HUES64 (cell line): ENCODE results near the gene SLC1A5.

Experiments
- H3K27ac ChIP-seq: 2 replicates; pipeline ENCODE4 v1.7.0; 2013; ENCODE audit warnings: low read depth, low read length, inconsistent platforms
- H3K27me3 ChIP-seq: 2 replicates; pipeline ENCODE4 v1.6.1; 2013; ENCODE audit warnings: mild to moderate bottlenecking, low read length; ENCODE audit not compliant: insufficient read depth
- H3K36me3 ChIP-seq: 2 replicates; pipeline ENCODE4 v1.6.1; 2013; ENCODE audit warnings: mild to moderate bottlenecking, low read length; ENCODE audit not compliant: insufficient read depth
- H3K4me1 ChIP-seq: 2 replicates; pipeline ENCODE4 v1.6.1; 2013; ENCODE audit warnings: mild to moderate bottlenecking, low read length, moderate library complexity; ENCODE audit not compliant: insufficient read depth
- H3K4me3 ChIP-seq: 2 replicates; pipeline ENCODE4 v1.5.1; 2013; ENCODE audit warnings: mild to moderate bottlenecking, low read length, moderate library complexity
- H3K9ac ChIP-seq: 2 replicates; pipeline ENCODE4 v1.6.1; 2013; ENCODE audit warnings: mild to moderate bottlenecking, low read depth, low read length
- H3K9me3 ChIP-seq: 2 replicates; pipeline ENCODE4 v1.6.1; 2013; ENCODE audit warnings: low read depth, low read length; ENCODE audit not compliant: insufficient read depth
- WGBS: fragments of 150-250, 120-280 bp; methylation state at CpG from one replicate; pipeline ENCODE4 v1.1.7; 2013; ENCODE audit warnings: missing lambda C conversion rate; 5-methylcytosine and 5-hydroxymethylcytosine counted together

SLC1A5 gene

DNA sequence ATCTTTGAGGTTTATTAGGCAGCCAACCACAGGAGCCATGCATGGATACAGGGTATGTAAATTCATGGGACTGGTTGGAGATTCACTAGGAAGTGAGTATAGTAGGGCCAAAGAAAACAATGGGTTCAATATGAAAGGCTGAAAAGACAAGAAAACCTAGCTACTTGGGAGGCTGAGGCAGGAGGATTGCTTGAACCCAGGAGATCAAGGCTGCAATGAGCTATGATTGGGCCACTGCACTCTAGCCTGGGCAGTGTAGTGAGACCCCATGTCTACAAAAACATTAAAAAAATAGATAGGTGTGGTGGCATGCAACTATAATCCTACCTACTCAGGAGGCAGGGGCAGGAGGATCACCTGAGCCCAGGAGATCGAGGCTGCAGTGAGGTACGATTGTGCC lies 10.3 kb upstream of the SLC1A5 start:
- no peaks in the 10 kb centered on the region for H3K4me1 ChIP-seq
- WGBS = no CpG with 5 or more reads among the region's 2 CpGs

DNA sequence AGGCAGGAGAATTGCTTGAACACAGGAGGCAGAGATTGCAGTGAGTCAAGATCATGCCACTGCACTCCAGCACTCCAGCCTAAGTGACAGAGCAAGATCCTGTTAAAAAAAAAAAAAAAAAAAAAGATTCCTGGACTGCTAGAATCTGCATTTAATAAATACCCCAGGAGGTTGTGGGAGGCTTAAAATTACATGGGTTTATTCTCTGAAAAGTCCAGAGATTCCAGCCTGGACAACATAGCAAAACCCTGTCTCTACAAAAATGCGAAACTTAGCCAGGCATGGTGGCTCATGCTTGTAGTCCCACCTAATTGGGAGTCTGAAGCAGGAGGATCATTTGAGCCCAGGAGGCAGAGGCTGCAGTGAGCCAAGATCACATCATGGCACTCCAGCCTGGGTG lies 9.5 kb upstream of the SLC1A5 start:
- H3K27ac ChIP-seq = no peak overlapping the region
- H3K9ac ChIP-seq = no peak overlapping the region
- H3K9me3 ChIP-seq = no peaks in the 10 kb centered on the region
- H3K4me3 ChIP-seq = no peak overlapping the region
- no peaks in the 10 kb centered on the region for H3K4me1 ChIP-seq
- no peaks in the 10 kb centered on the region for H3K36me3 ChIP-seq
- 88% methylated on average over 1 of the region's 1 CpG for WGBS
- H3K27me3 ChIP-seq = no peaks in the 10 kb centered on the region; the same call in 1 of the 2 replicates

More for the DNA sequence above, 10.3 kb upstream of the SLC1A5 start:
- H3K36me3 ChIP-seq = no peaks in the 10 kb centered on the region
- no peaks in the 10 kb centered on the region; the same call in 1 of the 2 replicates for H3K27me3 ChIP-seq
- no peak overlapping the region for H3K27ac ChIP-seq
- no peak overlapping the region for H3K9ac ChIP-seq
- H3K9me3 ChIP-seq = no peaks in the 10 kb centered on the region
- no peak overlapping the region for H3K4me3 ChIP-seq

DNA sequence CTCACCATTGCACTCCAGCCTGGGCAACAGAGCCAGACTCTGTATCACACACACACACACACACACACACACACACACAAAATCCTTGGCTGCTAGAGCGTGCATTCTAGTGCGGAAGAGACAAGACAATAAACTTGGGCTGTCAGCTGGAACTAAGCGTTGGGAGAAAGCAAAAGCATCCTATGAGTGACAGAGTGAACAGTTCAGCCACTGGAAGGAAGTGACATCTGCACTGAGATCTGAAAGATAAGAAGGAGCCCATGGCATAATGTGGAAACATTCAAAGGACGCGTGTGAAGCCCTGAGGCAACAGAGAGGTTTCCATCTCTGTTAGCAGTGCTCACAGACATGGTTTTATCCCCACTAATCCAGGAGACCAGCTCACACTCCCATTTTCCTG lies 3.5 kb upstream of the SLC1A5 start:
- H3K36me3 ChIP-seq = no peaks in the 10 kb centered on the region
- no peaks in the 10 kb centered on the region for H3K9me3 ChIP-seq
- no peak overlapping the region for H3K9ac ChIP-seq
- peaks cover 3% of the 10 kb centered on the region for H3K27me3 ChIP-seq
- H3K4me1 ChIP-seq = no peaks in the 10 kb centered on the region
- WGBS = 92% methylated on average over 5 of the region's 5 CpGs
- no peak overlapping the region for H3K27ac ChIP-seq
- no peak overlapping the region for H3K4me3 ChIP-seq

DNA sequence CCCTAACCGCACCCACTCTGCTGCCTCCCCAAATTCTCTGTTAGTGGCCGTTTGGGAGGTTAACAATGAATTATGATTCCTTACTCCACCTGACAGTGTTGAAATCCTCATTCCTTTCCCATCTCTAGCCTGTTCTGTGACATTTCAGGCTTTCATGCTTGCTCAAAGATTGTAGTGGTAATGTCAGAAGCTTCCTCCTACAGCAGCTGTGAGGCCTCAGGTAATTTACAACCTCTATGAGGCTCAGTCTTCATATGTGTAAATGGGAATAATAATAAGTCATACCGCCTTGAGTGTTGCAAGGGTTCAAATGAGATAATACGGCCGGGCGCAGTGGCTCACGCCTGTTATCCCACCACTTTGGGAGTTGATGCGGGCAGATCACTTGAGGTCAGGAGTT lies 977 bp upstream of the SLC1A5 start:
- Histone ChIP-seq H3K27ac (no peak overlapping the region), H3K4me3 (no peak overlapping the region), H3K4me1 (no peaks in the 10 kb centered on the region; the same call in 1 of the 2 replicates), H3K36me3 (peaks cover 11% of the 10 kb centered on the region; the same call in 1 of the 2 replicates), H3K9ac (no peak overlapping the region), H3K27me3 (peaks cover 3% of the 10 kb centered on the region; the same call in 1 of the 2 replicates), H3K9me3 (no peaks in the 10 kb centered on the region)
- WGBS = 93% methylated on average over 8 of the region's 8 CpGs

DNA sequence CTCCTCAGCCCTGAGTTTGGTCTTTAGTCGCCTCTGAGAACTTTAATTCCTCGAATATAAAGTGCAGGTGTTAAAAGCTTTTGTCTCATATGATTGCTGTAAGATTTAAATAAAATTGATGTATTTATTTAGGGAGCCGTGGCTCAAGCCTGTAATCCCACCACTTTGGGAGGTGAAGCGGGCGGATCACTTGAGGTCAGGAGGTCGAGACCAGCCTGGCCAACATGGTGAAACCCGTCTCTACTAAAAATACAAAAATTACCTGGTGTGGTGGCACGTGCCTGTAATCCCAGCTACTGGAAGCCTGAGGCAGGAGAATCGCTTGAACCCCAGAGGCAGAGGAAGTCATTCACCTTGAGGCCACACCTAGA lies 559 bp upstream of the SLC1A5 start:
- H3K27ac ChIP-seq = no peak overlapping the region
- H3K27me3 ChIP-seq = peaks cover 3% of the 10 kb centered on the region; the same call in 1 of the 2 replicates
- peak overlapping the region; percentile 14; the same call in 1 of the 2 replicates for H3K4me3 ChIP-seq
- no peak overlapping the region for H3K9ac ChIP-seq
- WGBS = 42% methylated on average over 9 of the region's 9 CpGs
- peaks cover 2% of the 10 kb centered on the region for H3K4me1 ChIP-seq
- no peaks in the 10 kb centered on the region for H3K9me3 ChIP-seq
- peaks cover 13% of the 10 kb centered on the region for H3K36me3 ChIP-seq

DNA sequence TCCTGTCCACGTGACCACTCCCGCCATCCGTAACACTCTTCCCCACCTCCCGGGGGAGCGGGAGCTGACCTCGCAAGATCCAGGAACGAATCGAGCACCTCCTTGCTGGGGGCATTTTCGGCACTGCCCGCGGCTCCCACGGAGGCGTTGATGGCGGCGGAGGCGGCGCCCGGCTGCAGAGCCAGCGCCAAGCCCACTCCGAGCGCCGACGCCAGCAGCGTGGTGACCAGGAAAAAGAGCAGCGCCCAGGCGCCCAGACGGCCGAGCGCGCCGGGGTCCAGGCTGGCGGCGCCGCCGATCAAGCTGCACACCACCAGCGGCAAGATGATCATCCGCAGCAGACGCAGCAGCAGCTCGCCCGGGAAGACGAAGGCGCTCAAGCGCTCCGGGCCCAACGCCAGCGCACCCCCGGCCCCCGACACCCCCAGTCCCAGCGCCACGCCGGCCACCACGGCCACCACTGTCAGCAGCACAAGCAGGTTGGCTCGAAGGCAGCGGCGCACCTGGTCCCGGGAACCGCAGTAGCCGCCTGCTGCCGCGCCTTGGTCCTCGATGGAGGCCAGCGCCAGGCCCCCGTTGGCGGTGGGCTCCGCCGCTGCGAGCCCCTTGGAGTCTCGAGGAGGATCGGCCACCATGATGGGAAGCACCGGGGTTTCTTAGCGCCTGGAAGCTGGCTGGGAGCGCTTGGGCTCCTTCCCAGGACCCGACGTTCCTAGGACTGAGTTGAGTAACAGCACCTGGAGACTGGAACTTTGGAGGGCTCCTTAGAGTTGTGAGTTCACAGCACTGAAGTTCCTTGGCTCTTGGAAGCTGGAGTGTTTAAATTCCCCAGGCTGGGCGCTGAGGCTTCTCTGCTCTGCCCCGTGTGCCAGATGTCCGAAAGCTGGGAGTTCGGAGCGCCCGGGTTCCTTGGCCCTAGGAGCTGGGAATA lies 798 bp downstream of the SLC1A5 start:
- H3K36me3 ChIP-seq = peaks cover 26% of the 10 kb centered on the region
- H3K27ac ChIP-seq = peak overlapping the region; percentile 92
- H3K4me3 ChIP-seq = peak overlapping the region; percentile 100
- under 1% methylated on average over 80 of the region's 80 CpGs for WGBS
- no peaks in the 10 kb centered on the region for H3K9me3 ChIP-seq
- peaks cover 3% of the 10 kb centered on the region for H3K4me1 ChIP-seq
- peaks cover 3% of the 10 kb centered on the region; the same call in 1 of the 2 replicates for H3K27me3 ChIP-seq
- H3K9ac ChIP-seq = peak overlapping the region; percentile 96

DNA sequence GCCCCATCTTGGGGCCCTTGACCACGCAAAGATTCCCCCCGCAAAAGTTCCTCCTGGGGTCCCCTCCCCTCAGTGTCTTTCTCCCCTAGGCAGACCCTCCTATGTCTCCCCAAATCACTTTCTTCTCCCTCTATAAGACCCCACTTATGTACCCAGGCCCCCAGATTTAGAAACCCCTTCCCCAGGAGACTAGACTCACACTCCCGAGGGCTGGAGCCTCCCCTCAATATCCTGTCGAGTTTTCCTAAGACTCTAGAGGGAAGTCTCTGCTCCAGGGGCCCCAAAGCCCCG lies 1.4 kb downstream of the SLC1A5 start:
- peaks cover 3% of the 10 kb centered on the region; the same call in 1 of the 2 replicates for H3K27me3 ChIP-seq
- H3K9ac ChIP-seq = peak overlapping the region; percentile 96
- 1% methylated on average over 5 of the region's 5 CpGs for WGBS
- peaks cover 3% of the 10 kb centered on the region for H3K4me1 ChIP-seq
- peak overlapping the region; percentile 92 for H3K27ac ChIP-seq
- no peaks in the 10 kb centered on the region for H3K9me3 ChIP-seq
- H3K4me3 ChIP-seq = peak overlapping the region; percentile 100
- H3K36me3 ChIP-seq = peaks cover 32% of the 10 kb centered on the region

DNA sequence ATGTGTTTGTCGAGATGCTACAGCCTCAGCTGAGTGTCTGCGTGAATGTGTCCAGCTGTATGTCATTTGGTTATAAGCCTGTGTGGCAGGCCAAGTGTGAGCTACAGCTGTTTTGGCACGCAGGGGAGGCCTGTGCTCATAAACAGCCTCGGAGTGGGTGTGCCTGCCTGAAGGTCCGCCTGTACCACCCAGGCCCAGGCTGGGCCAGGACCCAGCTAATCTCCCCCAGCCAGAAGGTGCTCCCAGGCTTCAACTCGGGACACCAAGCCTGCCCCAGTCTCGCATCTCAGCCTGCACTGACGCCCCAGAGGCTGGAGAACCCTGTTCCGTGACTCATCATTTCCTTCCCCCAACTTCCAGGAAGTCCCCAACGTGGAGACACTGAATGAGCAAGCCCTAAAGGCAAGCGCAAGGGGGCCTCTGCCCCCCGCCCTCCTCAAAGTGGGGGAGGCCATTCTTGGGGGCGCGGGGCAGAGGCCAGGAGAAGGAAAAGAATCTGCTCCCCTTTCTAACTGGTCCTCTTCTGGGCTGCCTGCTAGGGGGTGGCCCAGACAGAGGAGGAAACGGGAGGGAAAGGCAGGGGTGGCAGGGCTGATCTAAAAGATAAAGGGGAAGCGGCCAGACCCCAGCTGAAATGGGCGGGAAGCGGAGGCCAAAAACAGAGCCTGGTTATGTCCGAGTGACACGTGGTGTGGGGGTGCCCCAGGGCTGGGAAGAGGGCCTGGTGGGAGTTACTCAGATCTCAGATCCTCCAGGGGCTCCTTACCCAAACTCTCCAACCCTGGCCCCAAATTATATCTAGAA lies 2.0 kb downstream of the SLC1A5 start:
- peak overlapping the region; percentile 100 for H3K4me3 ChIP-seq
- H3K4me1 ChIP-seq = peaks cover 3% of the 10 kb centered on the region
- H3K9ac ChIP-seq = peak overlapping the region; percentile 96
- WGBS = 7% methylated on average over 20 of the region's 20 CpGs
- H3K27me3 ChIP-seq = peaks cover 3% of the 10 kb centered on the region; the same call in 1 of the 2 replicates
- H3K36me3 ChIP-seq = peaks cover 38% of the 10 kb centered on the region
- H3K9me3 ChIP-seq = no peaks in the 10 kb centered on the region
- peak overlapping the region; percentile 92 for H3K27ac ChIP-seq

DNA sequence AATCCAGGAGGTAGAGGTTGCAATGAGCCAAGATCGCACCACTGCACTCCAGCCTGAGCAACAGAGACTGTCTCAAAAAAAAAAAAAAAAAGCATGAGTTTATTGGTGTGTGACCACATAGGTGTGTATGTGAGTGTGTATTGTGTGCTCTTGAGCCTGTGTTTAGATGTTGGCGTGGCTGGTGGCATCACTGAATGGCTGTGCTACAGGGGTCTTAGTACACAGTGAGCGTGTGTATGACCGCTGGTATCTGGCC lies 2.5 kb downstream of the SLC1A5 start:
- H3K9me3 ChIP-seq = no peaks in the 10 kb centered on the region
- peak overlapping the region; percentile 100 for H3K4me3 ChIP-seq
- 61% methylated on average over 4 of the region's 4 CpGs for WGBS
- peak overlapping the region; percentile 92; the same call in 1 of the 2 replicates for H3K27ac ChIP-seq
- H3K36me3 ChIP-seq = peaks cover 43% of the 10 kb centered on the region
- H3K27me3 ChIP-seq = peaks cover 3% of the 10 kb centered on the region; the same call in 1 of the 2 replicates
- peaks cover 3% of the 10 kb centered on the region for H3K4me1 ChIP-seq
- H3K9ac ChIP-seq = peak overlapping the region; percentile 96

DNA sequence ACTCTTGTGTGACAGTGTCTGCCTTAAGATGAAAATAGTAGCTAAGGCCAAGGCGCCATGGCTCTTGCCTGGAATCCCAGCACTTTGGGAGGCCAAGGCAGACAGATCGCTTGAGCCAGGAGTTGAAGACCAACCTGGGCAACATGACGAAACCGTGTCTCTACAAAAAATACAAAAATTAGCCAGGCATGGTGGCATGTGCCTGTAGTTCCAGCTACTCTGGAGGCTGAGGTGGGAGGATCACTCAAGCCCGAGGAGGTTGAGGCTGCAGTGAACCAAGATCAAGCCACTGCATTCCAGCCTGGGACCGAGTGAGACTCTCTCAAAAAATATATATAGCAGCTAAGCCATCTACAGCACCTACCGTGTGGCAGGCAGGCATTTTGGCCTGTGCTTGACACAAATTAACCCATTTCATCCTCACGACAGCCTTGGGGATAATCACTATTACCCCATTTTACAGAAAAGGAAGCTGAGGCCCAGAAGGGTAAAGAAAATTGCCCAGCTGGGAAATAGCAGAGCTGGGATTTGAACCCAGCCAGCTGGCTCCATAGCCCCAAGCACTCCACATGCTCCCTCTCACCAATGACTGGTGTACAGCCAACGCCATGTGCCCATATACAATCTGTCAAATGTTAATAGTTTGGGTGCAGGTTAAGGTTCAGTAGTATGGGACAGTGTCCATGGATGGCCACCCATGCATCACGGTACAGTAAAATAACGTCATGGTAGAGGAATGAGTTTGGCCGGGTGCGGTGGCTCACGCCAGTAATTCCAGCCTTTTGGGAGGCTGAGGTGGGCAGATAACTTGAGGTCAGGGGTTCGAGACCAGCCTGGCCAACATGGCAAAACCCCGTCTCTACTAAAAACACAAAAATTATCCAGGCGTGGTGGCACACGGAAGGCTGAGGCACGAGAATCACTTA lies 3.1 kb downstream of the SLC1A5 start:
- 76% methylated on average over 19 of the region's 19 CpGs for whole genome bisulfite sequencing

More for the DNA sequence above, 3.1 kb downstream of the SLC1A5 start:
- Histone ChIP-seq H3K27me3 (peaks cover 3% of the 10 kb centered on the region; the same call in 1 of the 2 replicates), H3K9me3 (no peaks in the 10 kb centered on the region), H3K36me3 (peaks cover 49% of the 10 kb centered on the region), H3K4me3 (peak overlapping the region; percentile 100), H3K27ac (peak overlapping the region; percentile 97), H3K4me1 (peaks cover 3% of the 10 kb centered on the region), H3K9ac (peak overlapping the region; percentile 96)
